Stimulated activated CD4-positive, alpha-beta T cell treated with anti-CD3 and anti-CD28 coated beads, Interleukin-12 subunit alpha, Interleukin-12 subunit beta, amount 100 ng/mL, for 24 hours (primary cell): ENCODE measurements around the gene UBL3.

ENCODE experiments used
- DNase-seq, 2 experiments: peaks; one replicate each; pipeline ENCODE4 v3.0.0-alpha.2; 2020; ENCODE audit warnings: low read depth in 2 of 2

The UBL3 gene

GRCh38 chr13:29850213-29850898 lies at the start of gene UBL3:
UBL3 (minus strand) TSS chr13:29850617; CDS start chr13:29849538, 1,079 bp downstream.
- peak; percentile 85 for DNase-seq

- no peak for DNase-seq
Measured at GRCh38 chr13:29897102-29897501, 46.7 kb upstream of the UBL3 start.

GRCh38 chr13:29893438-29893837 lies 43.0 kb upstream of the UBL3 start:
- DNase-seq = no peak

- DNase-seq = no peak
Measured at GRCh38 chr13:29892151-29892550, 41.7 kb upstream of the UBL3 start.

GRCh38 chr13:29889111-29889510 lies 38.7 kb upstream of the UBL3 start:
- no peak for DNase-seq

- DNase-seq = no peak
Measured at GRCh38 chr13:29888306-29888705, 37.9 kb upstream of the UBL3 start.

GRCh38 chr13:29887686-29888085 lies 37.3 kb upstream of the UBL3 start:
- no peak for DNase-seq

GRCh38 chr13:29887030-29887557 lies 36.7 kb upstream of the UBL3 start:
- no peak for DNase-seq

GRCh38 chr13:29886446-29886845 lies 36.0 kb upstream of the UBL3 start:
- peak; percentile 1 to 10 for DNase-seq

- no peak for DNase-seq
Measured at GRCh38 chr13:29885989-29886388, 35.6 kb upstream of the UBL3 start.

- DNase-seq = no peak
Measured at GRCh38 chr13:29884671-29885430, 34.4 kb upstream of the UBL3 start.

GRCh38 chr13:29883941-29884518 lies 33.6 kb upstream of the UBL3 start:
- no peak for DNase-seq

GRCh38 chr13:29882076-29882475 lies 31.7 kb upstream of the UBL3 start:
- DNase-seq = no peak

- DNase-seq = no peak
Measured at GRCh38 chr13:29878101-29878500, 27.7 kb upstream of the UBL3 start.

- DNase-seq = no peak
Measured at GRCh38 chr13:29877456-29878078, 27.1 kb upstream of the UBL3 start.

- no peak for DNase-seq
Measured at GRCh38 chr13:29875646-29876045, 25.2 kb upstream of the UBL3 start.

GRCh38 chr13:29868581-29868980 lies 18.2 kb upstream of the UBL3 start:
- no peak for DNase-seq

GRCh38 chr13:29865934-29866333 lies 15.5 kb upstream of the UBL3 start:
- no peak for DNase-seq

GRCh38 chr13:29861694-29862110 lies 11.3 kb upstream of the UBL3 start:
- DNase-seq = no peak

- no peak for DNase-seq
Measured at GRCh38 chr13:29859971-29860370, 9.6 kb upstream of the UBL3 start.

- no peak for DNase-seq
Measured at GRCh38 chr13:29858667-29859066, 8.2 kb upstream of the UBL3 start.

- DNase-seq = no peak
Measured at GRCh38 chr13:29858231-29858630, 7.8 kb upstream of the UBL3 start.
